ENCODE results near the gene GNG2. TPM values are rescaled to one million over a fixed set of nuclear protein-coding genes. Genes with fewer than 3 reads are reported as not detected.

The GNG2 gene
- total and polyA plus RNA-seq, 2 of the 8 experiments (the other 6 are each of a cell fraction or from before 2014, with no cell fraction given) = 8.2 to 17.9 TPM

- no peaks in the 10 kb centered on the region for H3K79me1 ChIP-seq (ENCODE audit: low read depth, low read length)
- no peak overlapping the region for H2AK5ac ChIP-seq (ENCODE audit: low read depth, low read length)
- H3K4me1 ChIP-seq (replicated peaks in 1 of 4; ENCODE audit: control insufficient read depth in 3 of 4, insufficient read depth in 4 of 4, low read length in 3 of 4) = no peaks in the 10 kb centered on the region
- H3K9ac ChIP-seq (replicated peaks in 1 of 4; ENCODE audit: extremely low read depth in 1 of 4, low read depth in 3 of 4, low read length in 3 of 4) = no peak overlapping the region
- H3K79me2 ChIP-seq (ENCODE audit: control insufficient read depth in 1 of 2, insufficient read depth in 2 of 2, low read length in 2 of 2) = no peaks in the 10 kb centered on the region
- POLR2A ChIA-PET (ENCODE audit: partially characterized antibody) = no interaction called here
- no peaks in the 10 kb centered on the region for H3K27me3 ChIP-seq (replicated peaks in 1 of 4; ENCODE audit: control insufficient read depth in 3 of 4, extremely low read depth in 1 of 4, insufficient read depth in 3 of 4, low read length in 3 of 4)
- H3K27ac ChIP-seq (ENCODE audit: low read depth, low read length) = no peak overlapping the region
- no peak overlapping the region for H2BK12ac ChIP-seq (ENCODE audit: low read depth, low read length)
- H2BK120ac ChIP-seq (replicated peaks; ENCODE audit: low read depth, low read length) = no peak overlapping the region
- H2AFZ ChIP-seq (ENCODE audit: low read length) = no peak overlapping the region
- H2BK5ac ChIP-seq (ENCODE audit: low read depth, low read length) = no peak overlapping the region
- H4K20me1 ChIP-seq (replicated peaks in 1 of 2; ENCODE audit: control insufficient read depth in 1 of 2, insufficient read depth in 2 of 2, low read length in 2 of 2) = no peaks in the 10 kb centered on the region
- H3K4ac ChIP-seq (replicated peaks; ENCODE audit: insufficient read length, low read depth, low read length) = no peak overlapping the region
- no peaks in the 10 kb centered on the region for H3K23me2 ChIP-seq (ENCODE audit: low read depth, low read length)
- no peaks in the 10 kb centered on the region for H3K9me3 ChIP-seq (ENCODE audit: insufficient read depth in 2 of 2, low read depth in 1 of 2, low read length in 1 of 2)
- H4K91ac ChIP-seq (replicated peaks; ENCODE audit: insufficient read length, low read length) = no peak overlapping the region
- no peak overlapping the region for H3K56ac ChIP-seq (replicated peaks; ENCODE audit: insufficient read length, low read depth, low read length)
- no peak overlapping the region for H4K8ac ChIP-seq (ENCODE audit: extremely low read depth, insufficient read depth, low read length)
- no peak for DNase-seq (ENCODE audit: low read depth in 1 of 2, low spot score in 2 of 2)
- no peak overlapping the region for H2BK20ac ChIP-seq (ENCODE audit: low read length)
- H3K4me3 ChIP-seq (ENCODE audit: extremely low read depth in 1 of 4, insufficient read depth in 2 of 4, low read depth in 3 of 4, low read length in 4 of 4) = no peak overlapping the region
- H2BK15ac ChIP-seq (ENCODE audit: low read length) = no peak overlapping the region
- no peak for FAIRE-seq
- no peak overlapping the region for H3K4me2 ChIP-seq (ENCODE audit: insufficient read depth in 1 of 2, low read depth in 2 of 2, low read length in 2 of 2)
- H3K18ac ChIP-seq (ENCODE audit: extremely low read depth, low read length) = no peak overlapping the region
- H4K5ac ChIP-seq (ENCODE audit: insufficient read length, low read depth, low read length) = no peak overlapping the region
- 95% methylated on average over 1 of the region's 1 CpG; no CpG with 5 or more reads in 1 of the 2 experiments for WGBS, 2 experiments (ENCODE audit: extremely low coverage in 1 of 2, insufficient coverage in 1 of 2, insufficient read length in 1 of 2, insufficient replicate concordance in 2 of 2, low coverage in 1 of 2, low lambda C conversion rate in 2 of 2, missing lambda C conversion rate in 1 of 2)
- no peak overlapping the region for H3K14ac ChIP-seq (ENCODE audit: insufficient read length)
- CTCF ChIA-PET (ENCODE audit: partially characterized antibody) = no interaction called here
- no peak overlapping the region for H3K23ac ChIP-seq (ENCODE audit: insufficient read length)
- H3K36me3 ChIP-seq (ENCODE audit: control insufficient read depth in 2 of 4, insufficient read depth in 4 of 4, low read length in 3 of 4) = no peaks in the 10 kb centered on the region
- TF ChIP-seq E2F6 (IDR thresholded peaks at IDR 0.05) (no peak), CEBPB (IDR thresholded peaks at IDR 0.05; ENCODE audit: low read depth, low read length) (no peak), TEAD4 (IDR thresholded peaks at IDR 0.05; ENCODE audit: low read depth, low read length) (no peak)
These were observed 18.8 kb downstream of the GNG2 start for GRCh38 chr14:51879170-51879569.
